Measurements from ENCODE around the gene SLC35G4. TPM values are rescaled to one million over a fixed set of nuclear protein-coding genes. Genes with fewer than 3 reads are reported as not detected.
"Not testable (repeated sequence)": the region's sequence is repeated elsewhere in the genome, so short reads cannot be mapped to it uniquely, and the experiment has no call there.

SLC35G4 gene
- polyA plus RNA-seq (2012; rRNA removed) = not detected in 2 replicates
- not detected in 2 replicates for polyA plus RNA-seq (2012; cell fraction: cytosol; rRNA removed)
- polyA plus RNA-seq (2012; cell fraction: nucleus; rRNA removed) = not detected in 2 replicates

- 6% methylated on average over 3 of the region's 9 CpGs for WGBS (ENCODE audit: low lambda C conversion rate)
- H3K27ac ChIP-seq (ENCODE audit: low read depth in 2 of 2, low read length in 1 of 2); H3K9ac ChIP-seq; H2AFZ ChIP-seq (ENCODE audit: low read depth); H3K36me3 ChIP-seq (replicated peaks in 1 of 2; ENCODE audit: control insufficient read depth in 1 of 2, insufficient read depth in 2 of 2, low read length in 1 of 2); CTCF ChIA-PET; H3K9me2 ChIP-seq; POLR2A ChIA-PET; H3K79me2 ChIP-seq (ENCODE audit: insufficient read depth); H3K4me3 ChIP-seq (ENCODE audit: low read depth in 2 of 2, low read length in 1 of 2); H3K9me3 ChIP-seq; H3K4me2 ChIP-seq; H3K4me1 ChIP-seq (ENCODE audit: control insufficient read depth in 1 of 2, insufficient read depth in 2 of 2, low read depth in 1 of 2, low read length in 1 of 2); H4K20me1 ChIP-seq (ENCODE audit: insufficient read depth); H3F3A ChIP-seq (replicated peaks; ENCODE audit: insufficient read depth); DNase-seq: not testable (repeated sequence)
- H3K27me3 ChIP-seq (ENCODE audit: insufficient read depth) = peaks cover 10% of the 10 kb centered on the region; the same call in 1 of the 2 replicates
Observed at GRCh38 chr18:11609488-11609887, at the start of gene SLC35G4. Gene SLC35G4, plus strand, starts transcription at chr18:11609596. Its CDS starts 0 bp downstream, at chr18:11609596.

- TF ChIP-seq IRF3 (IDR thresholded peaks at IDR 0.05; ENCODE audit: low read depth, low read length) = no peak
- Histone ChIP-seq H4K20me1 (ENCODE audit: insufficient read depth) (no peaks in the 10 kb centered on the region), H3K4me1 (ENCODE audit: control insufficient read depth in 1 of 2, insufficient read depth in 2 of 2, low read depth in 1 of 2, low read length in 1 of 2) (no peaks in the 10 kb centered on the region), H3K9me3 (no peaks in the 10 kb centered on the region), H3K9me2 (no peaks in the 10 kb centered on the region), H3K9ac (no peak overlapping the region), H2AFZ (ENCODE audit: low read depth) (no peak overlapping the region), H3K27ac (ENCODE audit: low read depth in 2 of 2, low read length in 1 of 2) (no peak overlapping the region), H3K4me2 (no peak overlapping the region), H3F3A (replicated peaks; ENCODE audit: insufficient read depth) (no peaks in the 10 kb centered on the region), H3K27me3 (ENCODE audit: insufficient read depth) (peaks cover 31% of the 10 kb centered on the region), H3K4me3 (ENCODE audit: low read depth in 2 of 2, low read length in 1 of 2) (no peak overlapping the region), H3K36me3 (replicated peaks in 1 of 2; ENCODE audit: control insufficient read depth in 1 of 2, insufficient read depth in 2 of 2, low read length in 1 of 2) (no peaks in the 10 kb centered on the region), H3K79me2 (ENCODE audit: insufficient read depth) (no peaks in the 10 kb centered on the region)
- ChIA-PET CTCF (interaction anchor here (1.0 to 2.3 kb wide), 3 partner anchors 8 to 710 kb away, joined by 4 to 10 read pairs (median 4); no protein-coding TSS in a partner anchor), POLR2A (no interaction called here)
- WGBS (ENCODE audit: low lambda C conversion rate) = 6% methylated on average over 4 of the region's 4 CpGs
- DNase-seq = no peak
Observed at GRCh38 chr18:11561293-11561692, 48.1 kb upstream of the SLC35G4 start.

- H3K27me3 ChIP-seq (ENCODE audit: insufficient read depth) = peaks cover 53% of the 10 kb centered on the region
Observed at GRCh38 chr18:11565716-11566115, 43.7 kb upstream of the SLC35G4 start.

More at GRCh38 chr18:11565716-11566115, 43.7 kb upstream of the SLC35G4 start:
- no peaks in the 10 kb centered on the region for H3K36me3 ChIP-seq (replicated peaks in 1 of 2; ENCODE audit: control insufficient read depth in 1 of 2, insufficient read depth in 2 of 2, low read length in 1 of 2)
- H3K4me3 ChIP-seq (ENCODE audit: low read depth in 2 of 2, low read length in 1 of 2) = no peak overlapping the region
- WGBS (ENCODE audit: low lambda C conversion rate) = 20% methylated on average over 2 of the region's 5 CpGs
- H3K4me1 ChIP-seq (ENCODE audit: control insufficient read depth in 1 of 2, insufficient read depth in 2 of 2, low read depth in 1 of 2, low read length in 1 of 2) = no peaks in the 10 kb centered on the region
- H3K9ac ChIP-seq = no peak overlapping the region
- no peak overlapping the region for H2AFZ ChIP-seq (ENCODE audit: low read depth)
- no peaks in the 10 kb centered on the region for H3K9me2 ChIP-seq
- POLR2A ChIA-PET = no interaction called here
- H3K27ac ChIP-seq (ENCODE audit: low read depth in 2 of 2, low read length in 1 of 2) = no peak overlapping the region
- TF ChIP-seq NRF1 (IDR thresholded peaks at IDR 0.05; ENCODE audit: low read depth, low read length) = no peak
- TF ChIP-seq YY1 (IDR thresholded peaks at IDR 0.05; ENCODE audit: low read depth) = no peak
- TF ChIP-seq TCF12 (IDR thresholded peaks at IDR 0.05) = no peak
- TF ChIP-seq ZBTB33 (IDR thresholded peaks at IDR 0.05; ENCODE audit: borderline replicate concordance, low read depth) = no peak
- TF ChIP-seq GATA2 (CRISPR knock-in tag; IDR thresholded peaks at IDR 0.05) = no peak
- no peak for TF ChIP-seq RXRA (IDR thresholded peaks at IDR 0.05; ENCODE audit: borderline replicate concordance, low read depth)
- no peak for TF ChIP-seq CTCF (IDR thresholded peaks at IDR 0.05)
- TF ChIP-seq RAD21 (IDR thresholded peaks at IDR 0.05; ENCODE audit: low read length) = no peak
- CTCF ChIA-PET = no interaction called here
- DNase-seq = no peak
- no peaks in the 10 kb centered on the region for H3F3A ChIP-seq (replicated peaks; ENCODE audit: insufficient read depth)
- H4K20me1 ChIP-seq (ENCODE audit: insufficient read depth) = no peaks in the 10 kb centered on the region
- no peaks in the 10 kb centered on the region for H3K79me2 ChIP-seq (ENCODE audit: insufficient read depth)
- no peaks in the 10 kb centered on the region for H3K9me3 ChIP-seq
- H3K4me2 ChIP-seq = no peak overlapping the region

All from SK-N-SH (cell line).